Chondrocyte (in vitro differentiated cells): ENCODE data around the gene TMC5. TPM values are rescaled to one million over a fixed set of nuclear protein-coding genes. Genes with fewer than 3 reads are reported as not detected.

Source experiments
- DNase-seq: peaks from one replicate; pipeline ENCODE4 v3.0.0; 2021; ENCODE audit warnings: mixed read lengths, low spot score
- H3K27ac Mint-ChIP-seq: one replicate; pipeline ENCODE4 v1.8.0; 2021; ENCODE audit warnings: mild to moderate bottlenecking, moderate library complexity, mixed read lengths; ENCODE audit not compliant: unreplicated experiment
- H3K27me3 Mint-ChIP-seq: 2 replicates; pipeline ENCODE4 v1.8.0; 2021; ENCODE audit warnings: low read depth, mixed read lengths
- H3K36me3 Mint-ChIP-seq: 2 replicates; pipeline ENCODE4 v1.8.0; 2021; ENCODE audit warnings: low read depth, mixed read lengths
- H3K4me1 Mint-ChIP-seq: 2 replicates; pipeline ENCODE4 v1.8.0; 2021; ENCODE audit warnings: low read depth, mild to moderate bottlenecking, mixed read lengths
- H3K4me3 Mint-ChIP-seq: one replicate; pipeline ENCODE4 v1.8.0; 2021; ENCODE audit warnings: mild to moderate bottlenecking, moderate library complexity, mixed read lengths; ENCODE audit not compliant: unreplicated experiment
- H3K9me3 Mint-ChIP-seq: 2 replicates; pipeline ENCODE4 v1.8.0; 2021; ENCODE audit warnings: low read depth, mixed read lengths
- CTCF ChIP-seq: fragments of 200-600 bp; sonication (generic); IDR thresholded peaks from 2 replicates; pipeline ENCODE4 v1.5.0; 2021; ENCODE audit warnings: antibody characterized with exemption, mild to moderate bottlenecking, moderate library complexity
- total RNA-seq: library from RNA; stranded (reverse); gene quantifications from 3 replicates; pipeline ENCODE4 v1.2.1, GENCODE V29; 2021

Gene TMC5
- total RNA-seq, 1 donor from 2014 or later: not detected

- H3K27ac Mint-ChIP-seq: peak overlapping the region; percentile 80
- H3K4me1 Mint-ChIP-seq: peaks cover 33% of the 10 kb centered on the region
- no peaks in the 10 kb centered on the region for H3K27me3 Mint-ChIP-seq
- H3K4me3 Mint-ChIP-seq: peak overlapping the region; percentile 98
- H3K36me3 Mint-ChIP-seq: peaks cover 1% of the 10 kb centered on the region
- H3K9me3 Mint-ChIP-seq: no peaks in the 10 kb centered on the region
- no peak for DNase-seq
- TF ChIP-seq CTCF: no peak
Observed at GRCh38 chr16:19524356-19524615, 106.6 kb downstream of the TMC5 start.

- no peaks in the 10 kb centered on the region for H3K27me3 Mint-ChIP-seq
- H3K27ac Mint-ChIP-seq: peak overlapping the region; percentile 80
- H3K9me3 Mint-ChIP-seq: no peaks in the 10 kb centered on the region
- H3K4me3 Mint-ChIP-seq: peak overlapping the region; percentile 98
- H3K4me1 Mint-ChIP-seq: peaks cover 33% of the 10 kb centered on the region
- no peak for DNase-seq
- peaks cover 1% of the 10 kb centered on the region for H3K36me3 Mint-ChIP-seq
- no peak for TF ChIP-seq CTCF
Observed at GRCh38 chr16:19524616-19525384, 107.1 kb downstream of the TMC5 start.

- no peaks in the 10 kb centered on the region for H3K27me3 Mint-ChIP-seq
- peaks cover 30% of the 10 kb centered on the region for H3K4me1 Mint-ChIP-seq
- H3K4me3 Mint-ChIP-seq: peak overlapping the region; percentile 98
- peaks cover 1% of the 10 kb centered on the region for H3K36me3 Mint-ChIP-seq
- no peaks in the 10 kb centered on the region for H3K9me3 Mint-ChIP-seq
- no peak for DNase-seq
- peak overlapping the region; percentile 80 for H3K27ac Mint-ChIP-seq
- TF ChIP-seq CTCF: no peak
Observed at GRCh38 chr16:19525385-19525723, 107.7 kb downstream of the TMC5 start.

GRCh38 chr16:19527161-19527560 is 109.5 kb downstream of the TMC5 start:
- no peak overlapping the region for H3K27ac Mint-ChIP-seq
- TF ChIP-seq CTCF: no peak
- peaks cover 17% of the 10 kb centered on the region for H3K4me1 Mint-ChIP-seq
- peaks cover 1% of the 10 kb centered on the region for H3K36me3 Mint-ChIP-seq
- H3K27me3 Mint-ChIP-seq: no peaks in the 10 kb centered on the region
- no peak overlapping the region for H3K4me3 Mint-ChIP-seq
- no peak for DNase-seq
- no peaks in the 10 kb centered on the region for H3K9me3 Mint-ChIP-seq

GRCh38 chr16:19528666-19529065 is 111.0 kb downstream of the TMC5 start:
- H3K9me3 Mint-ChIP-seq: no peaks in the 10 kb centered on the region
- no peaks in the 10 kb centered on the region for H3K27me3 Mint-ChIP-seq
- H3K27ac Mint-ChIP-seq: no peak overlapping the region
- peaks cover 5% of the 10 kb centered on the region for H3K36me3 Mint-ChIP-seq
- DNase-seq: no peak
- no peak overlapping the region for H3K4me3 Mint-ChIP-seq
- H3K4me1 Mint-ChIP-seq: peaks cover 14% of the 10 kb centered on the region
- TF ChIP-seq CTCF: no peak
